Right lobe of liver (tissue), 4 donors: ENCODE data around the gene LSM14A.

Source experiments
- CTCF ChIP-seq, 4 donors: fragments of 200-600 bp in 3 of 4; fragments of 450-650 bp in 1 of 4; IDR thresholded peaks; one replicate each; pipeline versions ENCODE4 v1.5.1 to v1.8.0; 2016 to 2022; ENCODE audit warnings: antibody characterized with exemption in 4 of 4, mild to moderate bottlenecking in 2 of 4
- POLR2A ChIP-seq: fragments of 450-650 bp; IDR thresholded peaks from one replicate; pipeline ENCODE4 v1.6.1; 2017; ENCODE audit warnings: antibody characterized with exemption, mild to moderate bottlenecking
- donor health status: DM: no; HTN: no; CAD: no.
- donor health status: DM: no; HTN: no; CAD: no.
- donor health status: DM: no; HTN: yes; CAD: no.

- TF ChIP-seq CTCF (IDR thresholded peaks at IDR 0.05) (no peak), POLR2A (no peak)
Observed at GRCh38 chr19:34231439-34231838, 59.1 kb downstream of the LSM14A start.
